Measurements from ENCODE around the gene RRM2. TPM values are rescaled to one million over a fixed set of nuclear protein-coding genes. Genes with fewer than 3 reads are reported as not detected.

Gene RRM2
- total RNA-seq, 1 experiment from 2014 or later: 129 TPM

GRCh38 chr2:10149635-10150034 is 27.1 kb downstream of the RRM2 start:
- H3K9me3 Mint-ChIP-seq: no peaks in the 10 kb centered on the region
- DNase-seq (ENCODE audit: low spot score) (no peak), ATAC-seq (no peak)
- CTCF ChIA-PET: interaction anchor here (0.7 to 0.9 kb wide), 2 partner anchors 233 to 285 kb away, joined by 3 read pairs; no protein-coding TSS in a partner anchor
- no peaks in the 10 kb centered on the region for H3K27me3 Mint-ChIP-seq (ENCODE audit: low read depth)
- no peak overlapping the region; the same call in 1 of the 2 replicates for H3K27ac Mint-ChIP-seq
- H3K4me1 Mint-ChIP-seq: no peaks in the 10 kb centered on the region
- POLR2A ChIA-PET: no interaction called here
- no peak for TF ChIP-seq USF2 (CRISPR knock-in tag; IDR thresholded peaks at IDR 0.05)
- TF ChIP-seq ZBTB43 (CRISPR knock-in tag; IDR thresholded peaks at IDR 0.05): no peak
- no peak for TF ChIP-seq FOXK1 (CRISPR knock-in tag; IDR thresholded peaks at IDR 0.05)
- TF ChIP-seq E2F1 (CRISPR knock-in tag; IDR thresholded peaks at IDR 0.05): no peak
- TF ChIP-seq ERG (CRISPR knock-in tag; IDR thresholded peaks at IDR 0.05): no peak
- no peak for TF ChIP-seq NFE2L1 (CRISPR knock-in tag; IDR thresholded peaks at IDR 0.05)
- no peak for TF ChIP-seq NR1H2 (CRISPR knock-in tag; IDR thresholded peaks at IDR 0.05)
- no peak for TF ChIP-seq ATF1 (CRISPR knock-in tag; IDR thresholded peaks at IDR 0.05)
- no peak for TF ChIP-seq ZSCAN18 (CRISPR knock-in tag; IDR thresholded peaks at IDR 0.05)
- no peak overlapping the region for H3K4me3 Mint-ChIP-seq
- peaks cover 13% of the 10 kb centered on the region for H3K36me3 Mint-ChIP-seq

- Mint-ChIP-seq H3K4me3 (no peak overlapping the region), H3K4me1 (no peaks in the 10 kb centered on the region)
- POLR2A ChIA-PET: no interaction called here
Measured at GRCh38 chr2:10150436-10150835, 27.9 kb downstream of the RRM2 start.

More at GRCh38 chr2:10150436-10150835, 27.9 kb downstream of the RRM2 start:
- DNase-seq (ENCODE audit: low spot score): no peak
- Mint-ChIP-seq H3K36me3 (peaks cover 13% of the 10 kb centered on the region), H3K27me3 (ENCODE audit: low read depth) (no peaks in the 10 kb centered on the region), H3K27ac (no peak overlapping the region), H3K9me3 (no peaks in the 10 kb centered on the region)
- no peak for ATAC-seq
- no peak for TF ChIP-seq MLX (CRISPR knock-in tag; IDR thresholded peaks at IDR 0.05)
- no peak for TF ChIP-seq ZBTB21 (CRISPR knock-in tag; IDR thresholded peaks at IDR 0.05; ENCODE audit: borderline replicate concordance)
- TF ChIP-seq CBFB (CRISPR knock-in tag; IDR thresholded peaks at IDR 0.05; ENCODE audit: low read depth): no peak
- TF ChIP-seq ZNF232 (CRISPR knock-in tag; IDR thresholded peaks at IDR 0.05): no peak
- no peak for TF ChIP-seq SMAD3 (CRISPR knock-in tag; IDR thresholded peaks at IDR 0.05; ENCODE audit: borderline replicate concordance)
- no peak for TF ChIP-seq SMAD4 (CRISPR knock-in tag; IDR thresholded peaks at IDR 0.05)
- no peak for TF ChIP-seq ATF6 (CRISPR knock-in tag; IDR thresholded peaks at IDR 0.05)
- CTCF ChIA-PET: no interaction called here

Data from WTC11 (cell line).